H9 (cell line): Measurements from ENCODE around the gene TMEM220. TPM values are rescaled to one million over a fixed set of nuclear protein-coding genes. Genes with fewer than 3 reads are reported as not detected.

Source experiments
- DNase-seq: peaks from one replicate; pipeline ENCODE4 v3.0.0-alpha.2; 2017
- H2AFZ ChIP-seq: one replicate; pipeline ENCODE4 v1.6.1; 2013; ENCODE audit warnings: mild to moderate bottlenecking, low read length, control low read depth, moderate library complexity
- H2AK5ac ChIP-seq: 2 replicates; pipeline ENCODE4 v1.6.1; 2013; ENCODE audit warnings: low read length, control low read depth, mixed read lengths; ENCODE audit not compliant: insufficient read length
- H2BK120ac ChIP-seq: one replicate; pipeline ENCODE4 v1.6.1; 2013; ENCODE audit warnings: low read depth, mild to moderate bottlenecking, low read length, control low read depth, inconsistent platforms; ENCODE audit not compliant: poor library complexity, severe bottlenecking
- H2BK12ac ChIP-seq: 2 replicates; pipeline ENCODE4 v1.6.1; 2013; ENCODE audit warnings: low read length, control low read depth, mixed read lengths, low read depth; ENCODE audit not compliant: insufficient read length
- H2BK15ac ChIP-seq: 2 replicates; pipeline ENCODE4 v1.6.1; 2013; ENCODE audit warnings: low read depth, low read length, control low read depth
- H2BK20ac ChIP-seq: one replicate; pipeline ENCODE4 v1.6.1; 2013; ENCODE audit warnings: low read depth, mild to moderate bottlenecking, low read length, control low read depth, inconsistent platforms; ENCODE audit not compliant: poor library complexity, severe bottlenecking
- H2BK5ac ChIP-seq: 2 replicates; pipeline ENCODE4 v1.6.1; 2013; ENCODE audit warnings: low read length, control low read depth, mixed read lengths; ENCODE audit not compliant: insufficient read length
- H3K14ac ChIP-seq: 2 replicates; pipeline ENCODE4 v1.6.1; 2013; ENCODE audit warnings: low read length, control low read depth; ENCODE audit not compliant: insufficient read depth
- H3K18ac ChIP-seq: 2 replicates; pipeline ENCODE4 v1.6.1; 2013; ENCODE audit warnings: low read depth, mild to moderate bottlenecking, mixed read lengths, low read length, control low read depth; ENCODE audit not compliant: insufficient read length
- H3K23ac ChIP-seq: 2 replicates; pipeline ENCODE4 v1.6.1; 2013; ENCODE audit warnings: low read length, control low read depth, mixed read lengths, low read depth; ENCODE audit not compliant: insufficient read length
- H3K23me2 ChIP-seq: 2 replicates; pipeline ENCODE4 v1.6.1; 2013; ENCODE audit warnings: low read depth, mild to moderate bottlenecking, mixed read lengths, low read length, control low read depth; ENCODE audit not compliant: insufficient read length, poor library complexity, severe bottlenecking
- H3K27ac ChIP-seq: 2 replicates; pipeline ENCODE4 v1.5.1; 2013; ENCODE audit warnings: low read length, control low read depth, mixed read lengths, low read depth; ENCODE audit not compliant: insufficient read length
- H3K27me3 ChIP-seq: 2 replicates; pipeline ENCODE4 v1.6.1; 2013; ENCODE audit warnings: low read length, control low read depth, inconsistent platforms; ENCODE audit not compliant: insufficient read depth
- H3K4ac ChIP-seq: 2 replicates; pipeline ENCODE4 v1.6.1; 2013; ENCODE audit warnings: low read depth, mild to moderate bottlenecking, control low read depth, inconsistent platforms, low read length, moderate library complexity
- H3K4me1 ChIP-seq: 2 replicates; pipeline ENCODE4 v1.6.1; 2013; ENCODE audit warnings: low read length, control low read depth, inconsistent platforms; ENCODE audit not compliant: insufficient read depth
- H3K4me2 ChIP-seq: 2 replicates; pipeline ENCODE4 v1.6.1; 2013; ENCODE audit warnings: low read length, control low read depth, mixed read lengths; ENCODE audit not compliant: insufficient read length, insufficient read depth
- H3K56ac ChIP-seq: 2 replicates; pipeline ENCODE4 v1.6.1; 2013; ENCODE audit warnings: low read depth, mild to moderate bottlenecking, mixed read lengths, low read length, control low read depth; ENCODE audit not compliant: insufficient read length
- H3K79me1 ChIP-seq: 2 replicates; pipeline ENCODE4 v1.6.1; 2013; ENCODE audit warnings: low read depth, mild to moderate bottlenecking, moderate library complexity, low read length, control low read depth, inconsistent platforms; ENCODE audit not compliant: insufficient read depth, poor library complexity, severe bottlenecking
- H3K79me2 ChIP-seq: 2 replicates; pipeline ENCODE4 v1.6.1; 2013; ENCODE audit warnings: low read length, control low read depth, inconsistent platforms; ENCODE audit not compliant: insufficient read depth
- H3K9ac ChIP-seq: 2 replicates; pipeline ENCODE4 v1.6.1; 2013; ENCODE audit warnings: low read length, control low read depth, mixed read lengths; ENCODE audit not compliant: insufficient read length; ENCODE audit errors: extremely low read depth
- H3K9me3 ChIP-seq: one replicate; pipeline ENCODE4 v1.6.1; 2013; ENCODE audit warnings: low read depth, low read length, inconsistent platforms; ENCODE audit not compliant: control insufficient read depth
- H3T11ph ChIP-seq: one replicate; pipeline ENCODE4 v1.6.1; 2013; ENCODE audit warnings: mild to moderate bottlenecking, low read length, control low read depth, inconsistent platforms
- H4K20me1 ChIP-seq: one replicate; pipeline ENCODE4 v1.6.1; 2013; ENCODE audit not compliant: control insufficient read depth, insufficient read length, insufficient read depth
- H4K5ac ChIP-seq: 2 replicates; pipeline ENCODE4 v1.6.1; 2013; ENCODE audit warnings: low read depth, mild to moderate bottlenecking, mixed read lengths, low read length, control low read depth; ENCODE audit not compliant: insufficient read length
- H4K8ac ChIP-seq: replicated peaks from 2 replicates; pipeline ENCODE4 v1.6.1; 2013; ENCODE audit warnings: low read length, control low read depth, mixed read lengths, low read depth; ENCODE audit not compliant: insufficient read length
- H4K91ac ChIP-seq: 2 replicates; pipeline ENCODE4 v1.6.1; 2013; ENCODE audit warnings: low read depth, mild to moderate bottlenecking, moderate library complexity, mixed read lengths, low read length, control low read depth; ENCODE audit not compliant: insufficient read length
- H3K27ac Mint-ChIP-seq, 3 experiments: 2 replicates in 2 of 3; 3 replicates in 1 of 3; pipeline ENCODE4 v1.8.0; 2020 to 2021; ENCODE audit warnings: mixed read lengths in 3 of 3, mild to moderate bottlenecking in 1 of 3, moderate library complexity in 1 of 3
- H3K27me3 Mint-ChIP-seq: 2 replicates; pipeline ENCODE4 v1.8.0; 2021; ENCODE audit warnings: low read depth, mild to moderate bottlenecking, moderate library complexity, mixed read lengths
- H3K36me3 Mint-ChIP-seq, 3 experiments: 2 replicates in 2 of 3; 3 replicates in 1 of 3; pipeline ENCODE4 v1.8.0; 2020 to 2021; ENCODE audit warnings: low read depth in 3 of 3, mixed read lengths in 3 of 3; ENCODE audit not compliant: insufficient read depth in 1 of 3
- H3K4me1 Mint-ChIP-seq, 2 experiments: 2 replicates each; pipeline ENCODE4 v1.8.0; 2020; ENCODE audit warnings: mixed read lengths in 2 of 2
- H3K4me3 Mint-ChIP-seq, 2 experiments: 2 replicates in 1 of 2; 3 replicates in 1 of 2; pipeline ENCODE4 v1.8.0; 2020 to 2021; ENCODE audit warnings: mild to moderate bottlenecking in 2 of 2, mixed read lengths in 2 of 2, moderate library complexity in 1 of 2
- H3K9me3 Mint-ChIP-seq, 2 experiments: 2 replicates in 1 of 2; 3 replicates in 1 of 2; pipeline ENCODE4 v1.8.0; 2020; ENCODE audit warnings: mild to moderate bottlenecking in 2 of 2, mixed read lengths in 2 of 2, moderate library complexity in 1 of 2
- WGBS: extraction: QIAGEN DNeasy Blood & Tissue Kit; methylation state at CpG from one replicate; pipeline ENCODE4 v1.1.7; 2013; ENCODE audit warnings: missing lambda C conversion rate, low lambda C conversion rate, mixed read lengths; ENCODE audit not compliant: insufficient read length; ENCODE audit errors: extremely low coverage; 5-methylcytosine and 5-hydroxymethylcytosine counted together
- total RNA-seq: library from RNA; stranded (reverse); gene quantifications from 2 replicates; pipeline ENCODE4 v1.2.1, GENCODE V29; 2021
- TF ChIP-seq, protein P1 (sequence below): fragments of 200-600 bp; sonication (generic); conservative IDR thresholded peaks from 3 replicates; pipeline ENCODE4 v1.8.0; 2021; ENCODE audit warnings: antibody characterized with exemption, mild to moderate bottlenecking

The TMEM220 gene
- total RNA-seq, 1 experiment from 2014 or later = 6.1 TPM

DNA sequence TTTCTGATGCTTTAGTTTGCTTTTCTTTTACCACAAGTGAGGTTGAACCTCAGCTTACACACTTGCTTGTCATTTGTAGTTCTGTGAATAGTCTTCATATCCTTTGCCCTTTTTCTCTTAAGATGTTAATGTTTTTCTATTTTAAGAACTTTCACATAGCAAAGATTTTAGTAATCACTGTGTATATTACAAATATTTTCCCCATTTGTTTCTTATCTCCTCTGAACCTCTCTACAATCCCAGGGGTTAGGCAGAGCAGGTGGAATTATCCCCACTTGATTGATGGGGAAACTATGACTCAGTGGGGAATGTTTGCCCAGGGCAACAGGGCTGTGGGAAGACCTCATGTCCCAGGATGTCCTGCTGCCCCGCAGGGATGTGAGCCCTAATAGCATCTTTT is 61.0 kb downstream of the TMEM220 start:
- Histone ChIP-seq H2BK20ac (no peak overlapping the region), H3K27ac (no peak overlapping the region), H3K79me2 (no peaks in the 10 kb centered on the region), H3K56ac (no peak overlapping the region), H3K4ac (no peak overlapping the region), H2BK5ac (no peak overlapping the region), H3K23ac (no peak overlapping the region), H3K18ac (no peak overlapping the region), H3K27me3 (no peaks in the 10 kb centered on the region), H2AK5ac (no peak overlapping the region), H4K91ac (no peak overlapping the region), H2AFZ (no peak overlapping the region), H2BK12ac (no peak overlapping the region), H3K23me2 (no peaks in the 10 kb centered on the region), H3K14ac (no peak overlapping the region), H4K8ac (no peak overlapping the region), H4K5ac (no peak overlapping the region), H3K4me1 (no peaks in the 10 kb centered on the region), H3K4me2 (no peak overlapping the region), H3T11ph (no peak overlapping the region), H3K9ac (no peak overlapping the region), H2BK120ac (no peak overlapping the region), H4K20me1 (no peaks in the 10 kb centered on the region), H2BK15ac (no peak overlapping the region), H3K79me1 (no peaks in the 10 kb centered on the region), H3K9me3 (no peaks in the 10 kb centered on the region)
- Mint-ChIP-seq H3K27ac (no peak overlapping the region), H3K9me3 (no peaks in the 10 kb centered on the region), H3K4me1 (no peaks in the 10 kb centered on the region), H3K4me3 (no peak overlapping the region), H3K27me3 (no peaks in the 10 kb centered on the region), H3K36me3 (peaks cover 0 to 8% (median under 1%) of the 10 kb centered on the region in 3 experiments; a peak in 2 of 7 replicates)
- WGBS = no CpG with 5 or more reads among the region's 1 CpG
- TF ChIP-seq, protein P1, sequence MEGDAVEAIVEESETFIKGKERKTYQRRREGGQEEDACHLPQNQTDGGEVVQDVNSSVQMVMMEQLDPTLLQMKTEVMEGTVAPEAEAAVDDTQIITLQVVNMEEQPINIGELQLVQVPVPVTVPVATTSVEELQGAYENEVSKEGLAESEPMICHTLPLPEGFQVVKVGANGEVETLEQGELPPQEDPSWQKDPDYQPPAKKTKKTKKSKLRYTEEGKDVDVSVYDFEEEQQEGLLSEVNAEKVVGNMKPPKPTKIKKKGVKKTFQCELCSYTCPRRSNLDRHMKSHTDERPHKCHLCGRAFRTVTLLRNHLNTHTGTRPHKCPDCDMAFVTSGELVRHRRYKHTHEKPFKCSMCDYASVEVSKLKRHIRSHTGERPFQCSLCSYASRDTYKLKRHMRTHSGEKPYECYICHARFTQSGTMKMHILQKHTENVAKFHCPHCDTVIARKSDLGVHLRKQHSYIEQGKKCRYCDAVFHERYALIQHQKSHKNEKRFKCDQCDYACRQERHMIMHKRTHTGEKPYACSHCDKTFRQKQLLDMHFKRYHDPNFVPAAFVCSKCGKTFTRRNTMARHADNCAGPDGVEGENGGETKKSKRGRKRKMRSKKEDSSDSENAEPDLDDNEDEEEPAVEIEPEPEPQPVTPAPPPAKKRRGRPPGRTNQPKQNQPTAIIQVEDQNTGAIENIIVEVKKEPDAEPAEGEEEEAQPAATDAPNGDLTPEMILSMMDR = no peak
- no peak for DNase-seq
